HepG2 (cell line): ENCODE measurements around the gene LIPH. TPM values are rescaled to one million over a fixed set of nuclear protein-coding genes. Genes with fewer than 3 reads are reported as not detected.

Source experiments
- ATAC-seq: fragments of 200-7000 bp; cut with Tn5 transposase; 3 replicates; pipeline ENCODE4 v1.9.1; 2020; ENCODE audit warnings: mild to moderate bottlenecking, moderate library complexity
- BruUV-seq: library from RNA; stranded (reverse); fragments of 400-500 nt; replicated peaks from 2 replicates; lab custom pipeline; 2021; lab: Mats Ljungman, UMichigan
- CTCF ChIA-PET: fragments of 300-600 bp; formaldehyde crosslinking; extraction: SDS; loops from one replicate; lab custom pipeline; 2021; ENCODE audit warnings: low total read pairs, inconsistent platforms, low intra/inter-chr PET ratio; lab: Yijun Ruan, JAX
- POLR2A ChIA-PET: fragments of 350-600 bp; sonication (Branson Sonifier 250); formaldehyde crosslinking; loops from one replicate; lab custom pipeline; 2020; ENCODE audit warnings: antibody characterized with exemption, inconsistent platforms; lab: Yijun Ruan, JAX
- DNase-seq: peaks from one replicate; pipeline ENCODE4 v3.0.0-alpha.2; 2015; ENCODE audit warnings: low spot score
- FAIRE-seq: peaks from 3 replicates; lab custom pipeline; 2011; peaks lifted over from hg19 to GRCh38; lab: Jason Lieb, UNC
- H2AFZ ChIP-seq: one replicate; pipeline ENCODE4 v1.6.1; 2011; ENCODE audit warnings: low read length, inconsistent platforms
- H3K27ac ChIP-seq: fragments of 300-600 bp; 3 replicates; pipeline ENCODE4 v1.8.0; 2011; ENCODE audit warnings: mixed run types, mild to moderate bottlenecking, mixed read lengths, low read length, inconsistent platforms; ENCODE audit not compliant: insufficient read depth; ENCODE audit errors: extremely low read length
- H3K27me3 ChIP-seq, 2 experiments: fragments of 200-600 bp in 1 of 2; 2 replicates in 1 of 2; 3 replicates in 1 of 2; pipeline versions ENCODE4 v1.6.0 to v1.8.0; 2011; ENCODE audit warnings: low read length in 2 of 2, mild to moderate bottlenecking in 2 of 2, moderate library complexity in 2 of 2, inconsistent platforms in 1 of 2; ENCODE audit not compliant: insufficient read depth in 2 of 2, control insufficient read depth in 1 of 2
- H3K36me3 ChIP-seq, 2 experiments: fragments of 200-600 bp in 1 of 2; replicated peaks in 1 of 2; 2 replicates in 1 of 2; 3 replicates in 1 of 2; pipeline versions ENCODE4 v1.5.1 to v1.8.0; 2011; ENCODE audit warnings: low read length in 2 of 2, inconsistent platforms in 1 of 2; ENCODE audit not compliant: insufficient read depth in 2 of 2, control insufficient read depth in 1 of 2
- H3K4me1 ChIP-seq: 2 replicates; pipeline ENCODE4 v1.5.1; 2012; ENCODE audit warnings: low read length, inconsistent platforms; ENCODE audit not compliant: insufficient read depth
- H3K4me2 ChIP-seq: 2 replicates; pipeline ENCODE4 v1.6.0; 2011; ENCODE audit warnings: low read depth, low read length, inconsistent platforms
- H3K4me3 ChIP-seq, 3 experiments: fragments of 200-600 bp in 1 of 3; sonication (generic), shearing (Covaris generic) in 1 of 3; replicated peaks in 1 of 3; 2 replicates each; pipeline ENCODE4 v1.5.1; 2011 to 2016; ENCODE audit warnings: low read length in 3 of 3, inconsistent platforms in 2 of 3, low read depth in 2 of 3, mild to moderate bottlenecking in 2 of 3, control low read depth in 1 of 3, mixed read lengths in 1 of 3; ENCODE audit not compliant: insufficient read depth in 1 of 3
- H3K79me2 ChIP-seq: one replicate; pipeline ENCODE4 v1.6.1; 2011; ENCODE audit warnings: low read length, inconsistent platforms; ENCODE audit not compliant: insufficient read depth
- H3K9ac ChIP-seq: 2 replicates; pipeline ENCODE4 v1.6.0; 2011; ENCODE audit warnings: mild to moderate bottlenecking, low read depth, low read length, inconsistent platforms; ENCODE audit not compliant: insufficient read depth
- H3K9me3 ChIP-seq: 2 replicates; pipeline ENCODE4 v1.5.1; 2012; ENCODE audit warnings: mild to moderate bottlenecking, low read length
- H4K20me1 ChIP-seq: 2 replicates; pipeline ENCODE4 v1.6.0; 2011; ENCODE audit warnings: inconsistent platforms, mild to moderate bottlenecking, low read length, moderate library complexity; ENCODE audit not compliant: insufficient read depth
- CBX5 ChIP-seq: sonication (generic); formaldehyde crosslinking; IDR thresholded peaks from 2 replicates; pipeline ENCODE4 v1.4.0; 2020; ENCODE audit warnings: missing genetic modification reagents, borderline replicate concordance
- ELF3 ChIP-seq: IDR thresholded peaks from 2 replicates; pipeline ENCODE4 v1.6.1; 2016; ENCODE audit warnings: missing genetic modification reagents, missing compliant biosample characterization
- KLF11 ChIP-seq: IDR thresholded peaks from 2 replicates; pipeline ENCODE4 v1.6.1; 2016; ENCODE audit warnings: missing compliant biosample characterization
- LBX2 ChIP-seq: sonication (generic); formaldehyde crosslinking; IDR thresholded peaks from 2 replicates; pipeline ENCODE4 v1.5.0; 2020; ENCODE audit warnings: missing genetic modification reagents, mild to moderate bottlenecking, borderline replicate concordance
- MBD4 ChIP-seq: IDR thresholded peaks from 2 replicates; pipeline ENCODE4 v1.6.1; 2012; ENCODE audit warnings: low read length, inconsistent platforms, borderline replicate concordance
- SIN3B ChIP-seq: fragments of 150-350 bp; IDR thresholded peaks from 2 replicates; pipeline ENCODE4 v1.6.1; 2014; ENCODE audit warnings: low read length
- TCF7L2 ChIP-seq: IDR thresholded peaks from 2 replicates; pipeline ENCODE4 v1.6.1; 2011; ENCODE audit warnings: mild to moderate bottlenecking, low read depth, low read length, moderate library complexity
- ZBTB4 ChIP-seq: sonication (generic); formaldehyde crosslinking; IDR thresholded peaks from 2 replicates; pipeline ENCODE4 v1.4.0; 2020; ENCODE audit warnings: missing genetic modification reagents, mild to moderate bottlenecking, borderline replicate concordance
- ZFP82 ChIP-seq: sonication (generic); formaldehyde crosslinking; IDR thresholded peaks from 2 replicates; pipeline ENCODE4 v1.5.1; 2020; ENCODE audit warnings: mild to moderate bottlenecking, missing genetic modification reagents, borderline replicate concordance
- ZFP90 ChIP-seq: sonication (generic); formaldehyde crosslinking; IDR thresholded peaks from 2 replicates; pipeline ENCODE4 v1.8.0; 2022; ENCODE audit warnings: missing genetic modification reagents, mild to moderate bottlenecking, inconsistent platforms, borderline replicate concordance
- ZNF205 ChIP-seq: IDR thresholded peaks from 2 replicates; pipeline ENCODE4 v1.6.1; 2018; ENCODE audit warnings: missing biosample characterization, missing genetic modification reagents
- ZNF550 ChIP-seq: sonication (generic); formaldehyde crosslinking; IDR thresholded peaks from 2 replicates; pipeline ENCODE4 v1.4.0; 2020; ENCODE audit warnings: mild to moderate bottlenecking, missing genetic modification reagents, borderline replicate concordance
- ZNF713 ChIP-seq: sonication (generic); formaldehyde crosslinking; IDR thresholded peaks from 2 replicates; pipeline ENCODE4 v1.4.0; 2020; ENCODE audit warnings: mild to moderate bottlenecking, missing genetic modification reagents
- WGBS: methylation state at CpG from one replicate; pipeline ENCODE4 v1.1.6; 2017; ENCODE audit warnings: low lambda C conversion rate; 5-methylcytosine and 5-hydroxymethylcytosine counted together
- in situ Hi-C: cut with HindIII; loops from 2 replicates; pipeline ENCODE4 v1.10.0; 2017; ENCODE audit warnings: low pct_unique_long_range_greater_than_20kb; ENCODE audit not compliant: extremely low pct_ligation_motif_present
- intact Hi-C: fragments of 100-400 bp; cut with micrococcal nuclease; formaldehyde crosslinking; loops from one replicate; pipeline ENCODE4 v1.10.0; 2022; ENCODE audit not compliant: unreplicated experiment
- polyA plus RNA-seq, 8 experiments: library from polyadenylated mRNA; depleted of rRNA in 3 of 8; stranded (reverse) in 7 of 8; unstranded in 1 of 8; fragments of >200 nt; fragmentation: Illumina TruSeq in 4 of 8; extraction: Trizol in 4 of 8; gene quantifications; 2 replicates each; pipeline versions ENCODE4 v1.2.1 to v1.2.3, GENCODE V29; 2011 to 2016; ENCODE audit warnings: low read depth in 4 of 8, missing spikeins in 1 of 8, mixed read lengths in 1 of 8; ENCODE audit not compliant: insufficient read depth in 1 of 8
- total RNA-seq, 5 experiments: library from RNA; depleted of rRNA; stranded (reverse); fragments of >200 nt; fragmentation: Illumina TruSeq; extraction: Trizol; gene quantifications; 2 replicates each; pipeline ENCODE4 v1.2.3, GENCODE V29; 2016; ENCODE audit warnings: low read depth in 1 of 5

Gene LIPH
- total and polyA plus RNA-seq, 2 of the 13 experiments (the other 11 are each of a cell fraction or from before 2014, with no cell fraction given) = 0.09 to 0.34 TPM

DNA sequence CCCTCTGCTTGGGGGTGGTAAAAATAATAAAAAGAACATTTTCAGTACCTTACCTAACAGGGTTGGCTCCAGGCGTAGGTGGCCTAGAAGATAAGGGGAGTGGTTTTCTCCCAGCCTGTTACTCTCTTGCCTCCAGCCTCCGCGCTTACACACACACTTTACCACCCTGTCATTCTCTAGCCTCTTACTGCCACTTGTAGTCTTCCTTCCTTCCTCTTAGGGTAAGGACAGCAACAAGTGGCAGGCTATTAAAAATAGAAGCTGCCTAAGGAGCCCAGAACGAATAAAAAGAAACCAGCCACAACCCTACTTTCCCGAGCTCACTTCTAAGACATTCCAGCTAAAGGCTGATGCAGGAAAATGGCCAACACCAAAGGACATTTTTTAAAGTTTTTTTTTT lies 9.6 kb upstream of the LIPH start:
- Histone ChIP-seq H3K4me2 (no peak overlapping the region), H3K79me2 (no peaks in the 10 kb centered on the region), H4K20me1 (no peaks in the 10 kb centered on the region), H3K27me3 (no peaks in the 10 kb centered on the region), H3K4me1 (peaks cover 28% of the 10 kb centered on the region), H3K36me3 (no peaks in the 10 kb centered on the region), H3K4me3 (no peak overlapping the region), H3K9me3 (no peaks in the 10 kb centered on the region), H2AFZ (no peak overlapping the region), H3K27ac (no peak overlapping the region), H3K9ac (no peak overlapping the region)
- BruUV-seq = no TSS peak
- no peak for FAIRE-seq
- no peak for ATAC-seq
- 34% methylated on average over 5 of the region's 5 CpGs for WGBS
- in situ Hi-C loops (no loop called here), intact Hi-C loops (no loop called here)
- DNase-seq = no peak
- TF ChIP-seq ZFP90 (no peak), MBD4 (no peak), ZNF550 (CRISPR knock-in tag) (no peak), KLF11 (no peak), ZFP82 (CRISPR knock-in tag) (no peak), CBX5 (no peak), ZBTB4 (no peak), ZNF713 (CRISPR knock-in tag) (no peak), TCF7L2 (no peak), ELF3 (CRISPR knock-in tag) (no peak), SIN3B (no peak), LBX2 (CRISPR knock-in tag) (no peak), ZNF205 (no peak)
- POLR2A ChIA-PET = no interaction called here
- CTCF ChIA-PET = no interaction called here
